ENCODE data around the gene GRIP1. TPM values are rescaled to one million over a fixed set of nuclear protein-coding genes. Genes with fewer than 3 reads are reported as not detected.

The GRIP1 gene
- total and polyA plus RNA-seq, 2 of the 4 experiments (the other 2 are of a cell fraction): under 0.01 to 0.07 TPM

DNA sequence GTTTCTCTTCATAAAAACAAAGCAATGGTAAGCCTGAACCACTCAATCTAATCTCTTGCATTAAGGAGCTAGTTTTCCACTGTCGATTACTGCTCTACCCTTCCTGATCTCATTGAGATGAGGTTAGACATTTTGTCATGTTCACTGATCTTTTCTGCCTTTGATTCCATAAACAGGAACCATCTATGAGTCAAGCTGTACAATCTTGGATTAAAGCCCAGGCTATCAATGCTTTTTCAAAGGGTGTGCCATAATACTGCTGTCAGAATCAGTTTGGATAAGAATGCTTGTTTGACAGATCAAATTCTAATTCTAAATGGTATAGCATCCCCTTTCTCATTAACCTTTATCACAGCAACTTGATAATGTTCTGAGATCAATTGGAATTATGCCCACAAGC, 16.1 kb downstream of the GRIP1 start:
- H3K27me3 ChIP-seq (ENCODE audit: control insufficient read depth, insufficient read depth, low read length): no peaks in the 10 kb centered on the region
- H3K27ac ChIP-seq (ENCODE audit: insufficient read depth, low read length): no peak overlapping the region
- H3K9me3 ChIP-seq (ENCODE audit: control insufficient read depth, insufficient read depth, low read length): no peaks in the 10 kb centered on the region
- no peak overlapping the region for H2AK5ac ChIP-seq (ENCODE audit: low read depth, low read length)
- H2BK120ac ChIP-seq (ENCODE audit: low read depth, low read length): no peak overlapping the region
- H3K23ac ChIP-seq (ENCODE audit: low read depth, low read length): no peak overlapping the region
- dilution Hi-C loops (cut with HindIII; ENCODE audit: low sequenced_read_pairs, unreplicated experiment) (no loop called here), in situ Hi-C loops (cut with MboI; ENCODE audit: low sequenced_read_pairs) (no loop called here), intact Hi-C loops (cut with micrococcal nuclease) (no loop called here)
- H3K9ac ChIP-seq (ENCODE audit: low read depth, low read length): no peak overlapping the region
- no peak overlapping the region for H2BK5ac ChIP-seq (ENCODE audit: low read depth, low read length, poor library complexity, severe bottlenecking)
- H2AFZ ChIP-seq (replicated peaks; ENCODE audit: low read length, poor library complexity): no peak overlapping the region
- CTCF ChIA-PET: no interaction called here
- no TSS peak for BruUV-seq (replicated peaks)
- no peak overlapping the region for H4K91ac ChIP-seq (ENCODE audit: insufficient read depth, low read depth, low read length)
- no peak overlapping the region for H2BK20ac ChIP-seq (ENCODE audit: low read depth, low read length)
- no peak overlapping the region for H3K4me2 ChIP-seq (ENCODE audit: low read depth, low read length)
- no peak overlapping the region for H4K8ac ChIP-seq (ENCODE audit: low read depth in 2 of 2, low read length in 2 of 2)
- H3K56ac ChIP-seq (ENCODE audit: extremely low read depth, insufficient read depth, low read length): no peak overlapping the region
- no peak overlapping the region for H3K4me3 ChIP-seq (ENCODE audit: insufficient read depth, low read depth, low read length)
- no peak overlapping the region for H4K5ac ChIP-seq (ENCODE audit: low read depth, low read length)
- no peak overlapping the region for H3K14ac ChIP-seq (replicated peaks; ENCODE audit: low read depth, low read length)
- no peaks in the 10 kb centered on the region for H3K9me1 ChIP-seq (ENCODE audit: insufficient read depth, low read length)
- no peaks in the 10 kb centered on the region for H3K36me3 ChIP-seq (ENCODE audit: control insufficient read depth, insufficient read depth, low read length)
- ATAC-seq (ENCODE audit: low read depth): no peak
- no peak overlapping the region for H3K4ac ChIP-seq (ENCODE audit: low read depth, low read length)
- no peaks in the 10 kb centered on the region for H3K4me1 ChIP-seq (ENCODE audit: control insufficient read depth, insufficient read depth, low read length)
- no peak overlapping the region for H3K18ac ChIP-seq (ENCODE audit: low read depth, low read length)
- POLR2A ChIA-PET (ENCODE audit: unreplicated experiment): no interaction called here
- H4K20me1 ChIP-seq (ENCODE audit: insufficient read depth, low read length): no peaks in the 10 kb centered on the region
- peak; percentile 33 for DNase-seq
- TF ChIP-seq FOS (IDR thresholded peaks at IDR 0.05; ENCODE audit: low read depth, low read length) (no peak), CEBPB (IDR thresholded peaks at IDR 0.05; ENCODE audit: low read depth, low read length) (no peak), MXI1 (IDR thresholded peaks at IDR 0.05; ENCODE audit: borderline replicate concordance, low read depth, low read length) (no peak), NFE2L2 (IDR thresholded peaks at IDR 0.05; ENCODE audit: low read depth, low read length) (no peak), RFX5 (IDR thresholded peaks at IDR 0.05; ENCODE audit: low read depth, low read length) (no peak), MAFK (IDR thresholded peaks at IDR 0.05; ENCODE audit: low read depth, low read length) (no peak), BHLHE40 (IDR thresholded peaks at IDR 0.05; ENCODE audit: low read depth, low read length) (no peak), RCOR1 (IDR thresholded peaks at IDR 0.05; ENCODE audit: insufficient replicate concordance, low read length) (no peak), MAZ (IDR thresholded peaks at IDR 0.05; ENCODE audit: borderline replicate concordance, low read depth, low read length) (no peak), RAD21 (IDR thresholded peaks at IDR 0.05; ENCODE audit: low read length) (no peak)
- TF ChIP-seq, protein P1, sequence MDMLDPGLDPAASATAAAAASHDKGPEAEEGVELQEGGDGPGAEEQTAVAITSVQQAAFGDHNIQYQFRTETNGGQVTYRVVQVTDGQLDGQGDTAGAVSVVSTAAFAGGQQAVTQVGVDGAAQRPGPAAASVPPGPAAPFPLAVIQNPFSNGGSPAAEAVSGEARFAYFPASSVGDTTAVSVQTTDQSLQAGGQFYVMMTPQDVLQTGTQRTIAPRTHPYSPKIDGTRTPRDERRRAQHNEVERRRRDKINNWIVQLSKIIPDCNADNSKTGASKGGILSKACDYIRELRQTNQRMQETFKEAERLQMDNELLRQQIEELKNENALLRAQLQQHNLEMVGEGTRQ (IDR thresholded peaks at IDR 0.05; ENCODE audit: low read depth, low read length): no peak
- TF ChIP-seq, protein P2, sequence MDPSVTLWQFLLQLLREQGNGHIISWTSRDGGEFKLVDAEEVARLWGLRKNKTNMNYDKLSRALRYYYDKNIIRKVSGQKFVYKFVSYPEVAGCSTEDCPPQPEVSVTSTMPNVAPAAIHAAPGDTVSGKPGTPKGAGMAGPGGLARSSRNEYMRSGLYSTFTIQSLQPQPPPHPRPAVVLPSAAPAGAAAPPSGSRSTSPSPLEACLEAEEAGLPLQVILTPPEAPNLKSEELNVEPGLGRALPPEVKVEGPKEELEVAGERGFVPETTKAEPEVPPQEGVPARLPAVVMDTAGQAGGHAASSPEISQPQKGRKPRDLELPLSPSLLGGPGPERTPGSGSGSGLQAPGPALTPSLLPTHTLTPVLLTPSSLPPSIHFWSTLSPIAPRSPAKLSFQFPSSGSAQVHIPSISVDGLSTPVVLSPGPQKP (IDR thresholded peaks at IDR 0.05; ENCODE audit: borderline replicate concordance, low read depth, low read length): no peak
- no peak overlapping the region for H2BK15ac ChIP-seq (ENCODE audit: low read depth, low read length)
- H2AK9ac ChIP-seq (replicated peaks; ENCODE audit: low read depth, low read length, poor library complexity): no peak overlapping the region
- WGBS, 2 experiments (ENCODE audit: extremely low coverage in 2 of 2, insufficient read length in 1 of 2): no CpG with 5 or more reads among the region's 1 CpG
- H3K79me1 ChIP-seq (ENCODE audit: low read depth in 1 of 2, low read length in 2 of 2): no peaks in the 10 kb centered on the region
